Transverse colon (tissue), 4 donors: ENCODE results near the gene IDS.

Experiments
- CTCF ChIP-seq, 5 experiments: fragments of 200-600 bp in 3 of 5; fragments of 450-650 bp in 2 of 5; sonication (generic) in 3 of 5; IDR thresholded peaks; 1 replicate in 2 of 5; 2 replicates in 3 of 5; pipeline ENCODE4 v1.5.1; 2016 to 2017; ENCODE audit warnings: antibody characterized with exemption in 5 of 5, inconsistent platforms in 3 of 5, mild to moderate bottlenecking in 2 of 5, moderate library complexity in 1 of 5
- POLR2A ChIP-seq: fragments of 450-650 bp; IDR thresholded peaks from one replicate; pipeline ENCODE4 v1.6.1; 2016; ENCODE audit warnings: antibody characterized with exemption, mild to moderate bottlenecking, moderate library complexity
- POLR2AphosphoS5 ChIP-seq, 3 donors: sonication (generic); formaldehyde crosslinking; IDR thresholded peaks; one replicate each; pipeline ENCODE4 v1.6.1; 2016; ENCODE audit warnings: antibody characterized with exemption in 3 of 3

GRCh38 chrX:149510386-149510785 is 5.3 kb upstream of the IDS start:
- TF ChIP-seq POLR2A (no peak), CTCF (IDR thresholded peaks at IDR 0.05) (no peak), POLR2AphosphoS5 (IDR thresholded peaks at IDR 0.05) (no peak)
